ENCODE measurements around the gene XYLB. TPM values are rescaled to one million over a fixed set of nuclear protein-coding genes. Genes with fewer than 3 reads are reported as not detected.
"Not testable (repeated sequence)": the region's sequence is repeated elsewhere in the genome, so short reads cannot be mapped to it uniquely, and the experiment has no call there.

The XYLB gene
- total RNA-seq (2021; ENCODE audit: unreplicated experiment) (14.0 TPM), Bru-seq, nascent RNA (percentile 71 among the genes with signal in this experiment), BruChase-seq, experiment 1, labeled RNA remaining after a 6-hour chase (percentile 62 among the genes with signal in this experiment), BruChase-seq, experiment 2, labeled RNA remaining after a 2-hour chase (percentile 75 among the genes with signal in this experiment)
- 3.4 and 4.0 TPM in 2 replicates for polyA plus RNA-seq (2012)
- long read RNA-seq, partial matches to known transcripts: 7 of 24 reads
- long read RNA-seq, other reads (novel, unspliced or antisense): 16 of 24 reads

DNA sequence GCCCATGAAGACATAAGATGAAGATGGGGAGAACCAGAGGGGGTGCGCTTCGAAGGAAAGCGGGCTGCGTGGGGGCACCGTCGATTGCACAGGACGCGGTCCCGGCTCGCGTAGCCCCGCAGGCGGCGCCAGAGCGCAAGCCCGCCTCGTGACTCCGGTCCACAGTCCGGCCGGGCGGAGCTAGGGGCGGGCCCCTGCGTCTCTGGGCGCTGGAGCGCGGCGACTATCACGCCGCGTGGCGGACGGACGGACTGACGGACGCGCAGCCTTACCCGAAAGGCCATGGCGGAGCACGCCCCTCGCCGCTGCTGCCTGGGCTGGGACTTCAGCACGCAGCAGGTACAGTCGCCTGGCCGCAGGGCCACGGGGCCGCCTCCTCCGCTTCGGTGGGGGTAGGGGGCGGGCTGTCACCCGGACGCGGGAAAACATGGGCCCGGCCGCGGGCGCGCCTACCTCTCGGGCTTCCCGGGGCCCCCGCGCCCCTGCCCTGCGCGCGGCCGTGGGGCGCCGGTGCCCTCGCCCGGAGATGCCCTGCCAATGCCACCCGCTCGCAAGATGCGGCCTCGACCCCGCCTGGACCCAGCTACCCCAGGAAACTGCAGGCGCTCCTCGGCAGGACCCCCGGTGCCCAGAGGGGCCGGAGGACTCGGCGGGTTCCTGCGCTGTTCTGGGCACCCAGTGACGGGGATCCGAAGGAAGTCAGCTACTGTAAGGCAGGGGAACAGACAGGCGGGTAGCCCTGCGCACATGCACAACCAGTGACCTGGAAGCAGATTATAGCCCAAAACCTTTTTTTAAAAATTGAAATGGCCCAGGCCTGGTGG is at the start of gene XYLB:
Gene XYLB (plus strand): TSS at position 199 of the 824 bp plus-strand sequence. CDS start 84 bp downstream, at position 283.
- TF ChIP-seq TCF7L2 (IDR thresholded peaks at IDR 0.05; ENCODE audit: borderline replicate concordance, extremely low read depth, insufficient read depth, insufficient read length) (peak; percentile 22), EZH2phosphoT487 (IDR thresholded peaks at IDR 0.05; ENCODE audit: borderline replicate concordance) (no peak), YY1 (IDR thresholded peaks at IDR 0.05; ENCODE audit: extremely low read depth, insufficient replicate concordance, low read depth, low read length) (peak; percentile 38), POLR2A (IDR thresholded peaks at IDR 0.05; ENCODE audit: borderline replicate concordance, extremely low read depth, insufficient read depth, insufficient read length) (peak; percentile 29), SP1 (IDR thresholded peaks at IDR 0.05; ENCODE audit: low read depth) (no peak), ZFX (IDR thresholded peaks at IDR 0.05) (peak; percentile 83), CBX3 (IDR thresholded peaks at IDR 0.05; ENCODE audit: low read depth) (peak; percentile 88), SIN3A (IDR thresholded peaks at IDR 0.05; ENCODE audit: low read depth) (peak; percentile 59; the same call in 1 of the 2 replicates), POLR2AphosphoS5 (IDR thresholded peaks at IDR 0.05; ENCODE audit: low read depth, low read length) (peak; percentile 85), RAD21 (IDR thresholded peaks at IDR 0.05; ENCODE audit: low read depth) (peak; percentile 74), ZNF274 (IDR thresholded peaks at IDR 0.05; ENCODE audit: low read depth, low read length) (no peak), SRF (IDR thresholded peaks at IDR 0.05; ENCODE audit: low read depth) (no peak), EZH2 (IDR thresholded peaks at IDR 0.05) (no peak)
- TF ChIP-seq, protein P1, sequence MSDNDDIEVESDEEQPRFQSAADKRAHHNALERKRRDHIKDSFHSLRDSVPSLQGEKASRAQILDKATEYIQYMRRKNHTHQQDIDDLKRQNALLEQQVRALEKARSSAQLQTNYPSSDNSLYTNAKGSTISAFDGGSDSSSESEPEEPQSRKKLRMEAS (IDR thresholded peaks at IDR 0.05): peak; percentile 98
- TF ChIP-seq, protein P2, sequence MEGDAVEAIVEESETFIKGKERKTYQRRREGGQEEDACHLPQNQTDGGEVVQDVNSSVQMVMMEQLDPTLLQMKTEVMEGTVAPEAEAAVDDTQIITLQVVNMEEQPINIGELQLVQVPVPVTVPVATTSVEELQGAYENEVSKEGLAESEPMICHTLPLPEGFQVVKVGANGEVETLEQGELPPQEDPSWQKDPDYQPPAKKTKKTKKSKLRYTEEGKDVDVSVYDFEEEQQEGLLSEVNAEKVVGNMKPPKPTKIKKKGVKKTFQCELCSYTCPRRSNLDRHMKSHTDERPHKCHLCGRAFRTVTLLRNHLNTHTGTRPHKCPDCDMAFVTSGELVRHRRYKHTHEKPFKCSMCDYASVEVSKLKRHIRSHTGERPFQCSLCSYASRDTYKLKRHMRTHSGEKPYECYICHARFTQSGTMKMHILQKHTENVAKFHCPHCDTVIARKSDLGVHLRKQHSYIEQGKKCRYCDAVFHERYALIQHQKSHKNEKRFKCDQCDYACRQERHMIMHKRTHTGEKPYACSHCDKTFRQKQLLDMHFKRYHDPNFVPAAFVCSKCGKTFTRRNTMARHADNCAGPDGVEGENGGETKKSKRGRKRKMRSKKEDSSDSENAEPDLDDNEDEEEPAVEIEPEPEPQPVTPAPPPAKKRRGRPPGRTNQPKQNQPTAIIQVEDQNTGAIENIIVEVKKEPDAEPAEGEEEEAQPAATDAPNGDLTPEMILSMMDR (IDR thresholded peaks at IDR 0.05 in 2 of 3, conservative IDR thresholded peaks at IDR 0.05 in 1 of 3; ENCODE audit: borderline replicate concordance in 1 of 3, insufficient read depth in 1 of 3, low read depth in 2 of 3, low read length in 2 of 3): peak; percentile 68 to 81 (median 76)
- TF ChIP-seq, protein P3, sequence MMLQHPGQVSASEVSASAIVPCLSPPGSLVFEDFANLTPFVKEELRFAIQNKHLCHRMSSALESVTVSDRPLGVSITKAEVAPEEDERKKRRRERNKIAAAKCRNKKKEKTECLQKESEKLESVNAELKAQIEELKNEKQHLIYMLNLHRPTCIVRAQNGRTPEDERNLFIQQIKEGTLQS (IDR thresholded peaks at IDR 0.05): no peak
- ATAC-seq: peak; percentile 94

DNA sequence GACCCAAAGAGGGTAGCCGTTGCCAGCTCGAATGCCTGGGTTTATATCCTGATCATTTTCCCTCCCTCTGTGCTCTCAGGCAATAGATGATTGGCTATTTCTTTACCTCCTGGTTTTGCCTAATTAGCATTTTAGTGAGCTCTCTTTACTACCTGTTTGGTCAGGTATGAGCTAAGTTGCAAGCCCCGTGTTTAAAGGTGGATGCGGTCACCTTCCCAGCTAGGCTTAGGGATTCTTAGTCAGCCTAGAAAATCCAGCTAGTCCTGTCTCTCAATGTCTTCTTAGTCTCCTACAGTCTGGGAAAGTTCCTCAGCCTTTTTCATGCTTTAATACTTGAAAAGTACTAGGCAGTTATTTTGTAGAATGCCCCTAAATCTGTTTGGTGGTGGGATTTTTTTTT is 49.5 kb upstream of the XYLB start:
- H3K27ac ChIP-seq (ENCODE audit: low read depth, low read length); H3K9me2 ChIP-seq (ENCODE audit: insufficient read depth); BruUV-seq (replicated peaks); H3K27me3 ChIP-seq (ENCODE audit: insufficient read depth, low read length); intact Hi-C loops (cut with micrococcal nuclease); H3K4me2 ChIP-seq (ENCODE audit: low read length); H3K4me3 ChIP-seq (replicated peaks in 1 of 2; ENCODE audit: low read depth in 1 of 2, low read length in 2 of 2); H4K20me1 ChIP-seq (ENCODE audit: insufficient read depth); H3K4me1 ChIP-seq (ENCODE audit: control insufficient read depth in 1 of 2, insufficient read depth in 2 of 2, low read length in 2 of 2); POLR2A ChIA-PET; H2AFZ ChIP-seq (ENCODE audit: low read depth, low read length, poor library complexity, severe bottlenecking); H3K9me3 ChIP-seq (ENCODE audit: control insufficient read depth in 1 of 2, insufficient read depth in 1 of 2, low read depth in 1 of 2, low read length in 2 of 2); ATAC-seq; DNase-seq (ENCODE audit: low read depth, low spot score); H3K9ac ChIP-seq (ENCODE audit: low read length); RAD21 ChIA-PET (ENCODE audit: low non-redundant PET in 1 of 2, low total read pairs in 2 of 2, uncharacterized antibody in 2 of 2, unreplicated experiment in 2 of 2); H3K36me3 ChIP-seq (ENCODE audit: control insufficient read depth in 1 of 2, insufficient read depth in 2 of 2, low read length in 2 of 2); H3K79me2 ChIP-seq (ENCODE audit: insufficient read depth, low read length): not testable (repeated sequence)
- CTCF ChIA-PET: interaction anchor here (2.2 kb wide), 1 partner anchor 8 kb away, joined by 11 read pairs; no protein-coding TSS in a partner anchor

More for the DNA sequence above, at the start of gene XYLB:
- peaks cover 48% of the 10 kb centered on the region for H3K79me2 ChIP-seq (ENCODE audit: insufficient read depth, low read length)
- H3K4me1 ChIP-seq (ENCODE audit: control insufficient read depth in 1 of 2, insufficient read depth in 2 of 2, low read length in 2 of 2): peaks cover 0 to 34% of the 10 kb centered on the region in 2 experiments; a peak in 2 of 4 replicates
- no peaks in the 10 kb centered on the region for H3K27me3 ChIP-seq (ENCODE audit: insufficient read depth, low read length)
- peaks cover 0 to 8% of the 10 kb centered on the region in 2 experiments; a peak in 2 of 4 replicates for H3K36me3 ChIP-seq (ENCODE audit: control insufficient read depth in 1 of 2, insufficient read depth in 2 of 2, low read length in 2 of 2)
- intact Hi-C loops (cut with micrococcal nuclease): loop anchor here (2.0 to 10.0 kb wide), 4 partner anchors 134 to 372 kb away; no protein-coding TSS in a partner anchor
- H4K20me1 ChIP-seq (ENCODE audit: insufficient read depth): no peaks in the 10 kb centered on the region
- peak within 1 kb of the TSS; percentile 77 to 87 for H3K4me3 ChIP-seq (replicated peaks in 1 of 2; ENCODE audit: low read depth in 1 of 2, low read length in 2 of 2)
- ChIA-PET CTCF (interaction anchor here (0.7 to 1.5 kb wide), 12 partner anchors 8 to 372 kb away, joined by 3 to 10 read pairs (median 3); partner anchors contain the start of genes ACAA1, ACVR2B and EXOG), POLR2A (interaction anchor here (1.0 to 1.6 kb wide), 4 partner anchors 9 to 210 kb away, joined by 3 to 4 read pairs (median 3); partner anchors contain the start of genes ACAA1 and ACVR2B), RAD21 (ENCODE audit: low non-redundant PET in 1 of 2, low total read pairs in 2 of 2, uncharacterized antibody in 2 of 2, unreplicated experiment in 2 of 2) (interaction anchor here in 1 of 2 experiments (0.6 kb wide), 2 partner anchors 132 to 345 kb away, joined by 3 read pairs; no protein-coding TSS in a partner anchor)
- peak within 1 kb of the TSS; percentile 64 for H3K27ac ChIP-seq (ENCODE audit: low read depth, low read length)
- H3K9me3 ChIP-seq (ENCODE audit: control insufficient read depth in 1 of 2, insufficient read depth in 1 of 2, low read depth in 1 of 2, low read length in 2 of 2): no peaks in the 10 kb centered on the region
- BruUV-seq (replicated peaks): no TSS peak
- H3K4me2 ChIP-seq (ENCODE audit: low read length): peak within 1 kb of the TSS; percentile 95
- peak within 1 kb of the TSS; percentile 50 for H2AFZ ChIP-seq (ENCODE audit: low read depth, low read length, poor library complexity, severe bottlenecking)
- peak within 1 kb of the TSS; percentile 91 for H3K9ac ChIP-seq (ENCODE audit: low read length)
- H3K9me2 ChIP-seq (ENCODE audit: insufficient read depth): no peaks in the 10 kb centered on the region
- DNase-seq (ENCODE audit: low read depth, low spot score): peak; percentile 63
